Nephron progenitor cell (in vitro differentiated cells): Measurements from ENCODE around the gene NPNT.
"Not testable (repeated sequence)": the region's sequence is repeated elsewhere in the genome, so short reads cannot be mapped to it uniquely, and the experiment has no call there.

Experiments
- DNase-seq: peaks from one replicate; pipeline ENCODE4 v3.0.0; 2021
- H3K27ac Mint-ChIP-seq: 2 replicates; pipeline ENCODE4 v1.8.0; 2021; ENCODE audit warnings: mild to moderate bottlenecking, moderate library complexity, mixed read lengths
- H3K27me3 Mint-ChIP-seq: 2 replicates; pipeline ENCODE4 v1.8.0; 2021; ENCODE audit warnings: mild to moderate bottlenecking, low read depth, mixed read lengths; ENCODE audit not compliant: poor library complexity
- H3K36me3 Mint-ChIP-seq: 2 replicates; pipeline ENCODE4 v1.8.0; 2021; ENCODE audit warnings: low read depth, mixed read lengths
- H3K4me1 Mint-ChIP-seq: 2 replicates; pipeline ENCODE4 v1.8.0; 2021; ENCODE audit warnings: mixed read lengths
- H3K4me3 Mint-ChIP-seq: 2 replicates; pipeline ENCODE4 v1.8.0; 2021; ENCODE audit warnings: mild to moderate bottlenecking, moderate library complexity, mixed read lengths
- H3K9me3 Mint-ChIP-seq: 2 replicates; pipeline ENCODE4 v1.8.0; 2021; ENCODE audit warnings: mild to moderate bottlenecking, moderate library complexity, mixed read lengths
- TF ChIP-seq, protein P1 (sequence below): fragments of 200-600 bp; sonication (generic); IDR thresholded peaks from 2 replicates; pipeline ENCODE4 v1.5.0; 2021; ENCODE audit warnings: antibody characterized with exemption

Gene NPNT

GRCh38 chr4:105894660-105895582 lies at the start of gene NPNT:
Gene NPNT (plus strand): TSS chr4:105895471. CDS start chr4:105895653, 182 bp downstream.
- Mint-ChIP-seq H3K4me1 (peaks cover 8% of the 10 kb centered on the region), H3K36me3 (no peaks in the 10 kb centered on the region), H3K4me3 (peak within 1 kb of the TSS; percentile 81), H3K9me3 (no peaks in the 10 kb centered on the region), H3K27me3 (peaks cover 94% of the 10 kb centered on the region), H3K27ac (no peak within 1 kb of the TSS)
- peak; percentile 69 for DNase-seq
- TF ChIP-seq, protein P1, sequence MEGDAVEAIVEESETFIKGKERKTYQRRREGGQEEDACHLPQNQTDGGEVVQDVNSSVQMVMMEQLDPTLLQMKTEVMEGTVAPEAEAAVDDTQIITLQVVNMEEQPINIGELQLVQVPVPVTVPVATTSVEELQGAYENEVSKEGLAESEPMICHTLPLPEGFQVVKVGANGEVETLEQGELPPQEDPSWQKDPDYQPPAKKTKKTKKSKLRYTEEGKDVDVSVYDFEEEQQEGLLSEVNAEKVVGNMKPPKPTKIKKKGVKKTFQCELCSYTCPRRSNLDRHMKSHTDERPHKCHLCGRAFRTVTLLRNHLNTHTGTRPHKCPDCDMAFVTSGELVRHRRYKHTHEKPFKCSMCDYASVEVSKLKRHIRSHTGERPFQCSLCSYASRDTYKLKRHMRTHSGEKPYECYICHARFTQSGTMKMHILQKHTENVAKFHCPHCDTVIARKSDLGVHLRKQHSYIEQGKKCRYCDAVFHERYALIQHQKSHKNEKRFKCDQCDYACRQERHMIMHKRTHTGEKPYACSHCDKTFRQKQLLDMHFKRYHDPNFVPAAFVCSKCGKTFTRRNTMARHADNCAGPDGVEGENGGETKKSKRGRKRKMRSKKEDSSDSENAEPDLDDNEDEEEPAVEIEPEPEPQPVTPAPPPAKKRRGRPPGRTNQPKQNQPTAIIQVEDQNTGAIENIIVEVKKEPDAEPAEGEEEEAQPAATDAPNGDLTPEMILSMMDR, result no peak

DNA sequence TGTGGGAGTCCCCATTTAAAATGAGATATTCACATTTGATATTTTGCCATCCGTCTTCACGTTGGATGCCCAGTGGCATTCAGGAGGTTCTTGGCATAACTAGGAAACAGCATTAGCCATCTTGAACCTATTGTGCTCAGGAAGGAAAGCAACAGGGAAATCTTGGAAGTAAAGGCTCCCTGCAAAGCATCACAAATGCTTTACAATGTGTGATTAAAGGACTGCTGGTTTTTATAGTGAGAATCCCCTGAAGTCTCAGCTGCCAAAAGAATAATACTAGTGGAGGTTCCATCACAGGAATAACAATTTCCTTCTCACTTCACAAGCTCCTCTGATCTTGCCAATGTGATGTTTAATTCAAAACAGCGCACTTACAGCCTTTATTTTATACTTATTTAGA lies 49.7 kb upstream of the NPNT start:
- Mint-ChIP-seq H3K4me3 (no peak overlapping the region), H3K27me3 (no peaks in the 10 kb centered on the region), H3K4me1 (peaks cover 6% of the 10 kb centered on the region), H3K27ac (no peak overlapping the region), H3K36me3 (peaks cover 35% of the 10 kb centered on the region), H3K9me3 (no peaks in the 10 kb centered on the region)
- DNase-seq, result no peak
- TF ChIP-seq, protein P1, result no peak

DNA sequence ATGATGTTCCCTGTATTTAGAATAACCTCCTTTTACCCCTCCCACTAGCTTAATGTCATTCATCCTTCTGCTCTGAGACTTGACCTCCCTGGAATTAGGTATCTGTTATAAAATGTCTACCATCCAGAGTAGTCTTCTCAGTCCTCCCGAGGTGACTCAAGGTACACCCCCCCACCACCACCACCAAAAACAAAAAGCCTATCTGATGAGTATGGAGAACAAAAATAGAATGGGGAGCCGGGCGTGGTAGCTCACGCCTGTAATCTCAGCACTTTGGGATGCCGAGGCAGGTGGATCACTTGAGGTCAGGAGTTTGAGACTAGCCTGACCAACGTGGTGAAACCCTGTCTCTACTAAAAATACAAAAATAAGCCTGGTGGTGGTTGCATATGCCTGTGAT lies 46.9 kb upstream of the NPNT start:
- H3K27me3 Mint-ChIP-seq, H3K4me3 Mint-ChIP-seq, H3K27ac Mint-ChIP-seq, DNase-seq, H3K4me1 Mint-ChIP-seq: not testable (repeated sequence)
- H3K36me3 Mint-ChIP-seq, result peaks cover 28% of the 10 kb centered on the region
- peaks cover 14% of the 10 kb centered on the region for H3K9me3 Mint-ChIP-seq

GRCh38 chr4:105851196-105851595 lies 44.1 kb upstream of the NPNT start:
- Mint-ChIP-seq H3K4me3 (no peak overlapping the region), H3K4me1 (no peaks in the 10 kb centered on the region), H3K27ac (no peak overlapping the region), H3K9me3 (peaks cover 42% of the 10 kb centered on the region), H3K27me3 (peaks cover 2% of the 10 kb centered on the region), H3K36me3 (peaks cover 37% of the 10 kb centered on the region)
- no peak for DNase-seq
- TF ChIP-seq, protein P1, result no peak

DNA sequence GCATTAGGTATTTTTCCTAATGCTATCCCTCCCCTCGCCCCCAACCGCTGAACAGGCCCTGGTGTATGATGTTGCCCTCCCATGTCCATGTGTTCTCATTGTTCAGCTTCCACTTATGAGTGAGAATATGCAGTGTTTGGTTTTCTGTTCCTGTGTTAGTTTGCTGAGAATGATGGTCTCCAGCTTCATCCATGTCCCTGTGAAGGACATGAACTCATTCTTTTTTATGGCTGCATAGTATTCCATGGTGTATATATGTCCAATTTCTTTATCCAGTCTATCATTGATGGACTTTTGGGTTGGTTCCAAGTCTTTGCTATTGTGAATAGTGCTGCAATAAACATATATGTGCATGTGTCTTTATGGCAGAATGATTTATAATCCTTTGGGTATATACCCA lies 43.0 kb upstream of the NPNT start:
- not testable (repeated sequence) for H3K27ac Mint-ChIP-seq, H3K27me3 Mint-ChIP-seq, H3K4me3 Mint-ChIP-seq, H3K4me1 Mint-ChIP-seq, DNase-seq
- Mint-ChIP-seq H3K36me3 (peaks cover 48% of the 10 kb centered on the region), H3K9me3 (peaks cover 52% of the 10 kb centered on the region)

DNA sequence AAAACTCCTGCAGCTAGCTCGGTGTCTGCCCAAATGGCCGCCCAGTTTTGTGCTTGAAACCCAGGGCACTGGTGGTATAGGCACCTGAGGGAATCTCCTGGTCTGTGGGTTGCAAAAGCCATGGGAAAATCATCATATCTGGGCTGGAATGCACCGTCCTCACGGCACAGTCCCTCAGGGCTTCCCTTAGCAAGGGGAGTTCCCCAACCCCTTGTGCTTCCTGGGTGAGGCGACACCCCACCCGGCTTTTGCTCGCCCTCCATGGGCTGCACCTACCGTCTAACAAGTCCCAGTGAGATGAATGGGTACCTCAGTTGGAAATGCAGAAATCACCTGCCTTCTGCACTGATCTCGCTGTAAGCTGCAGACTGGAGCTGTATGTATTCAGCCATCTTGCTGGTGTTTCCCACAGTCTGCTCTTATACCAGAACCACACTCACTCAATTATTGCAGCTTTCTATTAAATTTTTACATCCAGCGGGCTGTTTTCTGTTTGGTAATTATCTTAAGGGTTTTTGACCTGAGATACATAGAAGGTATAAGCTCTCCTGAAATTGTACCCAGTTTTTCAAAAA lies 36.7 kb upstream of the NPNT start:
- Mint-ChIP-seq H3K36me3 (peaks cover 72% of the 10 kb centered on the region), H3K9me3 (peaks cover 86% of the 10 kb centered on the region), H3K27me3 (no peaks in the 10 kb centered on the region), H3K27ac (no peak overlapping the region), H3K4me1 (no peaks in the 10 kb centered on the region), H3K4me3 (no peak overlapping the region)
- no peak for DNase-seq
- TF ChIP-seq, protein P1, result no peak
